ENCODE data around the gene PLCH1.

Gene PLCH1

DNA sequence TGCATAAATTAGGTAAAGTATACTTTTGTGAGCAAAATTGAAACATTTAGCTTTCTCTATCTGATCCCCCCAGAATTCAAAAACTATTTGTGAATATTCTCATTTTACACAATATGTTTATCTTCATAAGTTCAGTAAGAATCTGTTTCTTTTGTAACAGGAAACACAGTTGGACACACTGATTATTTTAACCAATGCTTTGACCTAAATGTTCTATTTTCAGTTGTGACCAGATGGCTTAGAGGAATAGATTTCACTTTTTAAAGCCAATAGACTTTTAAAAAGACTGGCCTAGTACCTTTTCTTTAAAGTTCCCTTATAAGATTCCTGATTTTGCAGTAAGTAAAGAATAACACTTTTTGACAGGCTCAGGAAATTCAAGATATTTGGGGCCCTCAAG is 377.4 kb downstream of the PLCH1 start:
- Histone ChIP-seq H3K27me3 (replicated peaks) (no peaks in the 10 kb centered on the region), H3K27ac (no peak overlapping the region), H3K36me3 (replicated peaks) (no peaks in the 10 kb centered on the region), H3K4me3 (ENCODE audit: low read depth, low read length) (no peak overlapping the region)
- DNase-seq, result no peak
- TF ChIP-seq CTCF (IDR thresholded peaks at IDR 0.05; ENCODE audit: low read depth, low read length, missing control alignments), result no peak
- in situ Hi-C loops (cut with HindIII; ENCODE audit: low pct_ligation_motif_present, low sequenced_read_pairs), result no loop called here

DNA sequence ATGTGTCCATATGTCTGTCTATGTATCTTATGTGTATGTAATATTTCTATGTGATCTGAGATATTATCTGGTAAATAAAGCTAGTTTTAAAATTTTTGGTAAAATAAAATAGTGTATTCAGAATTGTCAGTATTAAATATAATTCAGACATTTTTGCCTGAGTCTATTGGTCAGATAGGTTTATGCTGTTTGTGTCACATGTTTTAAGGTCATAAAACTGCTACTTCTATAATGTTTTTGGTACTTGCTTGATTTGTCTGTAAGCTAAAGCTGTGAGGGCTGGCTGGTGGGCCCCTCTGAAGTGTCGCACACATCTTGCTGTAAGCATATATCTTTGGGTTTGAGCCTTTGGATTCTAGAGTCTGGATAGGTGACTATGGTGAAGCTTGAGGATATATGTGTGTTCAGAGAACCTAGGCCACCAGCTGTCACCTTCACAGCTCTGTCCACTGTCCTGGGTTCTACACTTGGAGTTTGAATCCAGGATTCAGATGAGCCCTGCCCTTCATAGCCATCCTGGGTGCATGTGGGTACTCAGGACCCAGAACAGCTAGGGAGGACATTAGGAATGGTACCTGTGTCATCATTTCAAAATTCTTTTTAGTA is 379.6 kb downstream of the PLCH1 start:
- no peaks in the 10 kb centered on the region for H3K27me3 ChIP-seq (replicated peaks)
- no peak overlapping the region for H3K4me3 ChIP-seq (ENCODE audit: low read depth, low read length)
- no peaks in the 10 kb centered on the region for H3K36me3 ChIP-seq (replicated peaks)
- no peak overlapping the region for H3K27ac ChIP-seq
- in situ Hi-C loops (cut with HindIII; ENCODE audit: low pct_ligation_motif_present, low sequenced_read_pairs), result no loop called here
- TF ChIP-seq CTCF (IDR thresholded peaks at IDR 0.05; ENCODE audit: low read depth, low read length, missing control alignments), result no peak
- no peak for DNase-seq

- in situ Hi-C loops (cut with HindIII; ENCODE audit: low pct_ligation_motif_present, low sequenced_read_pairs), result no loop called here
- Histone ChIP-seq H3K4me3 (ENCODE audit: low read depth, low read length) (no peak overlapping the region), H3K36me3 (replicated peaks) (no peaks in the 10 kb centered on the region), H3K27ac (no peak overlapping the region), H3K27me3 (replicated peaks) (no peaks in the 10 kb centered on the region)
- no peak for TF ChIP-seq CTCF (IDR thresholded peaks at IDR 0.05; ENCODE audit: low read depth, low read length, missing control alignments)
- DNase-seq, result no peak
Measured at GRCh38 chr3:155364492-155364891, 380.4 kb downstream of the PLCH1 start.

DNA sequence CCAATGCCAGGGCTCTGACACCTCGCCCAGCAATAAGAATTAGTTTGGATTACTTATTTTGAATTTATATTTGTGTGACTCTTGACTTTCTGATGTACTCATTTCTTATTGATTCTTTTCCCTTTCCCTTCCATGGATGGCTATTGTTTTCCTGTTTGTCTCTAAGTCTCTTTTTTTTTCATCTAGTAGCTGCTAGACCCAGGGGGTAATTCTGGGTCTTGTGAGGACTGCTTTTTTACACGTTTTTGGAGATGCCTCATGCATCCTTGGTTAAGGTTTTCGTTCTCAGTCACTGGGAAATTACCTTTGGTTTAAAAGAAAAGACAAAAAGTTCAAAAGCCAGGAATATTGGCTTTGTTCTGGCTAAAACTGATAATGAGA is 381.2 kb downstream of the PLCH1 start:
- no peak overlapping the region for H3K4me3 ChIP-seq (ENCODE audit: low read depth, low read length)
- no peak overlapping the region for H3K27ac ChIP-seq
- H3K27me3 ChIP-seq (replicated peaks), result no peaks in the 10 kb centered on the region
- in situ Hi-C loops (cut with HindIII; ENCODE audit: low pct_ligation_motif_present, low sequenced_read_pairs), result no loop called here
- no peak for DNase-seq
- TF ChIP-seq CTCF (IDR thresholded peaks at IDR 0.05; ENCODE audit: low read depth, low read length, missing control alignments), result no peak
- no peaks in the 10 kb centered on the region for H3K36me3 ChIP-seq (replicated peaks)

- no peak for TF ChIP-seq CTCF (IDR thresholded peaks at IDR 0.05; ENCODE audit: low read depth, low read length, missing control alignments)
- H3K4me3 ChIP-seq (ENCODE audit: low read depth, low read length), result no peak overlapping the region
- no peaks in the 10 kb centered on the region for H3K27me3 ChIP-seq (replicated peaks)
- in situ Hi-C loops (cut with HindIII; ENCODE audit: low pct_ligation_motif_present, low sequenced_read_pairs), result no loop called here
- no peak for DNase-seq
- no peak overlapping the region for H3K27ac ChIP-seq
- H3K36me3 ChIP-seq (replicated peaks), result no peaks in the 10 kb centered on the region
Measured at GRCh38 chr3:155362808-155363689, 381.8 kb downstream of the PLCH1 start.

All from brain microvascular endothelial cell (primary cell).